MM.1S (cell line): Measurements from ENCODE around the gene PLPPR3.

Source experiments
- DNase-seq: peaks from one replicate; pipeline ENCODE4 v3.0.0-alpha.2; 2015
- H2AFZ ChIP-seq: fragments of 300-600 bp; sonication (generic); 2 replicates; pipeline ENCODE4 v1.6.0; 2016; ENCODE audit warnings: antibody characterized with exemption, low read length
- H3F3A ChIP-seq: fragments of 300-600 bp; sonication (generic); 2 replicates; pipeline ENCODE4 v1.6.1; 2016; ENCODE audit warnings: mild to moderate bottlenecking, antibody characterized with exemption, low read length, moderate library complexity, mixed read lengths; ENCODE audit not compliant: insufficient read depth
- H3K27ac ChIP-seq: fragments of 300-600 bp; sonication (generic); 2 replicates; pipeline ENCODE4 v1.5.1; 2016; ENCODE audit warnings: mild to moderate bottlenecking, low read length
- H3K27me3 ChIP-seq: fragments of 300-600 bp; sonication (generic); replicated peaks from 2 replicates; pipeline ENCODE4 v1.6.0; 2016; ENCODE audit warnings: low read length; ENCODE audit not compliant: insufficient read depth
- H3K36me3 ChIP-seq: fragments of 300-600 bp; sonication (generic); replicated peaks from 2 replicates; pipeline ENCODE4 v1.6.1; 2016; ENCODE audit warnings: mild to moderate bottlenecking, low read length, mixed read lengths; ENCODE audit not compliant: insufficient read depth
- H3K4me1 ChIP-seq: fragments of 300-600 bp; sonication (generic); 2 replicates; pipeline ENCODE4 v1.6.1; 2016; ENCODE audit warnings: low read length, mixed read lengths
- H3K4me2 ChIP-seq: fragments of 300-600 bp; sonication (generic); 2 replicates; pipeline ENCODE4 v1.6.0; 2016; ENCODE audit warnings: low read depth, low read length
- H3K4me3 ChIP-seq: fragments of 300-600 bp; sonication (generic); 2 replicates; pipeline ENCODE4 v1.5.1; 2016; ENCODE audit warnings: low read length, mixed read lengths
- H3K79me2 ChIP-seq: fragments of 300-600 bp; sonication (generic); 2 replicates; pipeline ENCODE4 v1.6.1; 2016; ENCODE audit warnings: mixed run types, low read length, mixed read lengths
- H3K9ac ChIP-seq: fragments of 300-600 bp; sonication (generic); 2 replicates; pipeline ENCODE4 v1.6.1; 2016; ENCODE audit warnings: low read length, mixed read lengths
- H3K9me2 ChIP-seq: fragments of 300-600 bp; sonication (generic); replicated peaks from 2 replicates; pipeline ENCODE4 v1.6.1; 2016; ENCODE audit warnings: mild to moderate bottlenecking, low read length, mixed read lengths; ENCODE audit not compliant: insufficient read depth
- H3K9me3 ChIP-seq: fragments of 300-600 bp; sonication (generic); replicated peaks from 2 replicates; pipeline ENCODE4 v1.6.1; 2016; ENCODE audit warnings: mild to moderate bottlenecking, low read length, mixed read lengths; ENCODE audit not compliant: insufficient read depth
- H4K20me1 ChIP-seq: fragments of 300-600 bp; sonication (generic); 2 replicates; pipeline ENCODE4 v1.6.1; 2016; ENCODE audit warnings: mild to moderate bottlenecking, low read length, moderate library complexity, mixed read lengths; ENCODE audit not compliant: insufficient read depth
- CTCF ChIP-seq: fragments of 300-600 bp; sonication (generic); IDR thresholded peaks from 2 replicates; pipeline ENCODE4 v1.5.1; 2016; ENCODE audit warnings: antibody characterized with exemption, low read length, mixed read lengths
- EZH2 ChIP-seq: fragments of 300-600 bp; sonication (generic); optimal IDR thresholded peaks from 2 replicates; pipeline ENCODE3; 2017; ENCODE audit warnings: low read depth, mild to moderate bottlenecking, antibody characterized with exemption, low read length, mixed read lengths
- EZH2phosphoT487 ChIP-seq: fragments of 300-600 bp; sonication (generic); IDR thresholded peaks from 2 replicates; pipeline ENCODE4 v1.6.1; 2018; ENCODE audit warnings: antibody characterized with exemption, low read length

Gene PLPPR3

GRCh38 chr19:869245-870177 is 47.8 kb upstream of the PLPPR3 start:
- no peak overlapping the region for H3K4me2 ChIP-seq
- no peak overlapping the region for H3K4me3 ChIP-seq
- H3K9me2 ChIP-seq = no peaks in the 10 kb centered on the region
- H3K4me1 ChIP-seq = 0 out of 2 replicates have a peak, but pooled peaks cover 7% of the 10 kb centered on the region
- TF ChIP-seq EZH2phosphoT487 (no peak), EZH2 (no peak), CTCF (no peak)
- no peaks in the 10 kb centered on the region for H4K20me1 ChIP-seq
- H3K36me3 ChIP-seq = no peaks in the 10 kb centered on the region
- H3F3A ChIP-seq = peaks cover 11% of the 10 kb centered on the region
- H3K27me3 ChIP-seq = no peaks in the 10 kb centered on the region
- no peaks in the 10 kb centered on the region for H3K79me2 ChIP-seq
- no peak overlapping the region for H3K27ac ChIP-seq
- no peak overlapping the region for H2AFZ ChIP-seq
- no peak overlapping the region for H3K9ac ChIP-seq
- DNase-seq = no peak
- H3K9me3 ChIP-seq = no peaks in the 10 kb centered on the region

- no peak overlapping the region for H3K4me2 ChIP-seq
- H3K79me2 ChIP-seq = no peaks in the 10 kb centered on the region
- H3K36me3 ChIP-seq = no peaks in the 10 kb centered on the region
- 0 out of 2 replicates have a peak, but pooled peaks cover 3% of the 10 kb centered on the region for H4K20me1 ChIP-seq
- no peaks in the 10 kb centered on the region for H3K27me3 ChIP-seq
- no peak for TF ChIP-seq EZH2phosphoT487
- no peak for TF ChIP-seq EZH2
- TF ChIP-seq CTCF = no peak
- H3K9me2 ChIP-seq = no peaks in the 10 kb centered on the region
- no peak overlapping the region for H3K27ac ChIP-seq
- no peaks in the 10 kb centered on the region for H3K9me3 ChIP-seq
- peaks cover 14% of the 10 kb centered on the region for H3F3A ChIP-seq
- 0 out of 2 replicates have a peak, but pooled peaks cover 7% of the 10 kb centered on the region for H3K4me1 ChIP-seq
- no peak for DNase-seq
- no peak overlapping the region for H3K9ac ChIP-seq
- H2AFZ ChIP-seq = no peak overlapping the region
- H3K4me3 ChIP-seq = no peak overlapping the region
Observed at GRCh38 chr19:868458-869244, 46.9 kb upstream of the PLPPR3 start.

- no peaks in the 10 kb centered on the region for H3K36me3 ChIP-seq
- no peaks in the 10 kb centered on the region for H3K79me2 ChIP-seq
- H3K4me3 ChIP-seq = no peak overlapping the region
- no peak for DNase-seq
- no peak overlapping the region for H2AFZ ChIP-seq
- H3K9ac ChIP-seq = no peak overlapping the region
- H3K9me2 ChIP-seq = no peaks in the 10 kb centered on the region
- no peaks in the 10 kb centered on the region for H3K27me3 ChIP-seq
- H3K4me1 ChIP-seq = peaks cover 10% of the 10 kb centered on the region
- H3K9me3 ChIP-seq = no peaks in the 10 kb centered on the region
- H3F3A ChIP-seq = peaks cover 14% of the 10 kb centered on the region
- no peak overlapping the region for H3K27ac ChIP-seq
- no peak overlapping the region for H3K4me2 ChIP-seq
- TF ChIP-seq EZH2phosphoT487 (no peak), CTCF (no peak), EZH2 (no peak)
- 0 out of 2 replicates have a peak, but pooled peaks cover 3% of the 10 kb centered on the region for H4K20me1 ChIP-seq
Observed at GRCh38 chr19:867855-868457, 46.2 kb upstream of the PLPPR3 start.
